OCI-LY7 (cell line): ENCODE results near the gene RPL32. TPM values are rescaled to one million over a fixed set of nuclear protein-coding genes. Genes with fewer than 3 reads are reported as not detected.

Experiments used
- BruUV-seq: library from RNA; stranded (reverse); fragments of 400-500 nt; replicated peaks from 2 replicates; lab custom pipeline; 2021; lab: Mats Ljungman, UMichigan
- CTCF ChIA-PET: fragments of 300-600 bp; sonication (Branson Sonifier 250); formaldehyde crosslinking; loops from one replicate; lab custom pipeline; 2022; ENCODE audit warnings: antibody characterized with exemption; ENCODE audit not compliant: unreplicated experiment; lab: Charles Lee
- POLR2A ChIA-PET: fragments of 300-600 bp; sonication (Branson Sonifier 250); formaldehyde crosslinking; loops from one replicate; lab custom pipeline; 2022; ENCODE audit warnings: antibody characterized with exemption; lab: Charles Lee
- DNase-seq: peaks from one replicate; pipeline ENCODE4 v3.0.0-alpha.2; 2015; ENCODE audit warnings: low spot score
- H2AFZ ChIP-seq: fragments of 200-600 bp; sonication (generic), shearing (Covaris generic); 2 replicates; pipeline ENCODE4 v1.6.1; 2014; ENCODE audit warnings: mild to moderate bottlenecking, antibody characterized with exemption, low read length, moderate library complexity
- H3K27ac ChIP-seq: fragments of 200-600 bp; sonication (generic); 2 replicates; pipeline ENCODE4 v1.5.1; 2014; ENCODE audit warnings: mixed run types, low read depth, mild to moderate bottlenecking, moderate library complexity, low read length, inconsistent platforms; ENCODE audit not compliant: poor library complexity, severe bottlenecking
- H3K36me3 ChIP-seq: fragments of 200-600 bp; sonication (generic); 2 replicates; pipeline ENCODE4 v1.6.1; 2014; ENCODE audit warnings: mild to moderate bottlenecking, antibody characterized with exemption, low read length, moderate library complexity, mixed read lengths; ENCODE audit not compliant: insufficient read depth
- H3K4me1 ChIP-seq: fragments of 200-600 bp; sonication (generic); 2 replicates; pipeline ENCODE4 v1.5.1; 2014; ENCODE audit warnings: mild to moderate bottlenecking, low read length; ENCODE audit not compliant: insufficient read depth, poor library complexity, severe bottlenecking
- H3K4me2 ChIP-seq: fragments of 200-600 bp; sonication (generic); 2 replicates; pipeline ENCODE4 v1.6.1; 2014; ENCODE audit warnings: mild to moderate bottlenecking, low read length
- H3K4me3 ChIP-seq: fragments of 200-600 bp; sonication (generic); 2 replicates; pipeline ENCODE4 v1.5.1; 2014; ENCODE audit warnings: mild to moderate bottlenecking, low read depth, low read length; ENCODE audit not compliant: poor library complexity, severe bottlenecking
- H3K79me2 ChIP-seq: fragments of 200-600 bp; sonication (generic); 2 replicates; pipeline ENCODE4 v1.6.1; 2016; ENCODE audit warnings: low read depth, mild to moderate bottlenecking, low read length, moderate library complexity, mixed read lengths; ENCODE audit not compliant: insufficient read depth
- H3K9me2 ChIP-seq: fragments of 200-600 bp; sonication (generic); 2 replicates; pipeline ENCODE4 v1.6.1; 2016; ENCODE audit warnings: mild to moderate bottlenecking, low read length, mixed read lengths; ENCODE audit not compliant: insufficient read depth
- H3K9me3 ChIP-seq: fragments of 200-600 bp; sonication (generic); 2 replicates; pipeline ENCODE4 v1.6.1; 2014; ENCODE audit warnings: mild to moderate bottlenecking, mixed run types, low read length, mixed read lengths
- H4K20me1 ChIP-seq: fragments of 200-600 bp; sonication (generic); 2 replicates; pipeline ENCODE4 v1.6.1; 2014; ENCODE audit warnings: mild to moderate bottlenecking, antibody characterized with exemption, low read length, moderate library complexity, mixed read lengths; ENCODE audit not compliant: insufficient read depth
- CTCF ChIP-seq: fragments of 200-600 bp; sonication (generic); conservative IDR thresholded peaks from 2 replicates; pipeline ENCODE4 v1.5.1; 2014; ENCODE audit warnings: mild to moderate bottlenecking, antibody characterized with exemption, low read length, moderate library complexity, mixed read lengths
- EZH2phosphoT487 ChIP-seq: fragments of 200-600 bp; sonication (generic); IDR thresholded peaks from 2 replicates; pipeline ENCODE4 v1.6.1; 2018; ENCODE audit warnings: low read depth, borderline replicate concordance, mild to moderate bottlenecking, mixed run types, antibody characterized with exemption, low read length, moderate library complexity, mixed read lengths
- intact Hi-C: fragments of 100-400 bp; cut with micrococcal nuclease; formaldehyde crosslinking; loops from one replicate; pipeline ENCODE4 v1.10.0; 2022; ENCODE audit not compliant: unreplicated experiment
- total RNA-seq, 2 experiments: library from RNA; depleted of rRNA in 1 of 2; stranded (reverse); fragments of >200 nt in 1 of 2; shearing (Covaris generic) in 1 of 2; gene quantifications; 2 replicates each; pipeline ENCODE4 v1.2.3, GENCODE V29; 2014 to 2022

RPL32 gene
- total RNA-seq, 2 experiments from 2014 or later, result 2,099 to 3,717 TPM

- no TSS peak for BruUV-seq
- CTCF ChIA-PET, result no interaction called here
These were observed 24.6 kb downstream of the RPL32 start for GRCh38 chr3:12816521-12817342.

GRCh38 chr3:12815719-12816118 is 25.6 kb downstream of the RPL32 start:
- no peak overlapping the region for H2AFZ ChIP-seq
- TF ChIP-seq EZH2phosphoT487 (no peak), CTCF (peak; percentile 47; the same call in 1 of the 2 replicates)
- no peaks in the 10 kb centered on the region for H4K20me1 ChIP-seq
- H3K79me2 ChIP-seq, result no peaks in the 10 kb centered on the region
- peaks cover 13% of the 10 kb centered on the region for H3K4me1 ChIP-seq
- no peak overlapping the region for H3K27ac ChIP-seq
- intact Hi-C loops, result no loop called here
- H3K9me2 ChIP-seq, result no peaks in the 10 kb centered on the region
- H3K36me3 ChIP-seq, result peaks cover 21% of the 10 kb centered on the region; the same call in 1 of the 2 replicates
- no peak overlapping the region for H3K4me2 ChIP-seq
- no TSS peak for BruUV-seq
- POLR2A ChIA-PET, result no interaction called here
- CTCF ChIA-PET, result no interaction called here
- H3K4me3 ChIP-seq, result no peak overlapping the region
- DNase-seq, result no peak
- H3K9me3 ChIP-seq, result no peaks in the 10 kb centered on the region

More at GRCh38 chr3:12816521-12817342, 24.6 kb downstream of the RPL32 start:
- TF ChIP-seq CTCF (no peak), EZH2phosphoT487 (no peak)
- DNase-seq, result no peak
- H3K4me1 ChIP-seq, result peaks cover 12% of the 10 kb centered on the region
- H3K79me2 ChIP-seq, result no peaks in the 10 kb centered on the region
- H4K20me1 ChIP-seq, result no peaks in the 10 kb centered on the region
- peaks cover 21% of the 10 kb centered on the region; the same call in 1 of the 2 replicates for H3K36me3 ChIP-seq
- intact Hi-C loops, result no loop called here
- H3K27ac ChIP-seq, result no peak overlapping the region
- H3K4me2 ChIP-seq, result no peak overlapping the region
- H2AFZ ChIP-seq, result no peak overlapping the region
- H3K9me2 ChIP-seq, result no peaks in the 10 kb centered on the region
- POLR2A ChIA-PET, result interaction anchor here (0.6 kb wide), 1 partner anchor 14 kb away, joined by 6 read pairs; no protein-coding TSS in a partner anchor
- no peaks in the 10 kb centered on the region for H3K9me3 ChIP-seq
- no peak overlapping the region for H3K4me3 ChIP-seq

GRCh38 chr3:12815078-12815477 is 26.3 kb downstream of the RPL32 start:
- DNase-seq, result no peak
- Histone ChIP-seq H3K9me3 (no peaks in the 10 kb centered on the region), H3K79me2 (no peaks in the 10 kb centered on the region), H3K4me2 (no peak overlapping the region), H3K4me3 (no peak overlapping the region), H2AFZ (no peak overlapping the region), H3K27ac (no peak overlapping the region), H3K36me3 (peaks cover 21% of the 10 kb centered on the region; the same call in 1 of the 2 replicates), H3K4me1 (peaks cover 17% of the 10 kb centered on the region), H4K20me1 (no peaks in the 10 kb centered on the region), H3K9me2 (no peaks in the 10 kb centered on the region)
- ChIA-PET POLR2A (interaction anchor here (1.4 kb wide), 1 partner anchor 11 kb away, joined by 3 read pairs; no protein-coding TSS in a partner anchor), CTCF (no interaction called here)
- no peak for TF ChIP-seq EZH2phosphoT487
- TF ChIP-seq CTCF, result no peak
- BruUV-seq, result no TSS peak
- intact Hi-C loops, result no loop called here
